H9 (cell line): ENCODE measurements around the gene SLAMF6. TPM values are rescaled to one million over a fixed set of nuclear protein-coding genes. Genes with fewer than 3 reads are reported as not detected.

Source experiments
- DNase-seq: peaks from one replicate; pipeline ENCODE4 v3.0.0-alpha.2; 2017
- H2AFZ ChIP-seq: one replicate; pipeline ENCODE4 v1.6.1; 2013; ENCODE audit warnings: mild to moderate bottlenecking, low read length, control low read depth, moderate library complexity
- H2AK5ac ChIP-seq: 2 replicates; pipeline ENCODE4 v1.6.1; 2013; ENCODE audit warnings: low read length, control low read depth, mixed read lengths; ENCODE audit not compliant: insufficient read length
- H2BK120ac ChIP-seq: one replicate; pipeline ENCODE4 v1.6.1; 2013; ENCODE audit warnings: low read depth, mild to moderate bottlenecking, low read length, control low read depth, inconsistent platforms; ENCODE audit not compliant: poor library complexity, severe bottlenecking
- H2BK12ac ChIP-seq: 2 replicates; pipeline ENCODE4 v1.6.1; 2013; ENCODE audit warnings: low read length, control low read depth, mixed read lengths, low read depth; ENCODE audit not compliant: insufficient read length
- H2BK15ac ChIP-seq: 2 replicates; pipeline ENCODE4 v1.6.1; 2013; ENCODE audit warnings: low read depth, low read length, control low read depth
- H2BK20ac ChIP-seq: one replicate; pipeline ENCODE4 v1.6.1; 2013; ENCODE audit warnings: low read depth, mild to moderate bottlenecking, low read length, control low read depth, inconsistent platforms; ENCODE audit not compliant: poor library complexity, severe bottlenecking
- H2BK5ac ChIP-seq: 2 replicates; pipeline ENCODE4 v1.6.1; 2013; ENCODE audit warnings: low read length, control low read depth, mixed read lengths; ENCODE audit not compliant: insufficient read length
- H3K14ac ChIP-seq: 2 replicates; pipeline ENCODE4 v1.6.1; 2013; ENCODE audit warnings: low read length, control low read depth; ENCODE audit not compliant: insufficient read depth
- H3K18ac ChIP-seq: 2 replicates; pipeline ENCODE4 v1.6.1; 2013; ENCODE audit warnings: low read depth, mild to moderate bottlenecking, mixed read lengths, low read length, control low read depth; ENCODE audit not compliant: insufficient read length
- H3K23ac ChIP-seq: 2 replicates; pipeline ENCODE4 v1.6.1; 2013; ENCODE audit warnings: low read length, control low read depth, mixed read lengths, low read depth; ENCODE audit not compliant: insufficient read length
- H3K23me2 ChIP-seq: 2 replicates; pipeline ENCODE4 v1.6.1; 2013; ENCODE audit warnings: low read depth, mild to moderate bottlenecking, mixed read lengths, low read length, control low read depth; ENCODE audit not compliant: insufficient read length, poor library complexity, severe bottlenecking
- H3K27ac ChIP-seq: 2 replicates; pipeline ENCODE4 v1.5.1; 2013; ENCODE audit warnings: low read length, control low read depth, mixed read lengths, low read depth; ENCODE audit not compliant: insufficient read length
- H3K27me3 ChIP-seq: 2 replicates; pipeline ENCODE4 v1.6.1; 2013; ENCODE audit warnings: low read length, control low read depth, inconsistent platforms; ENCODE audit not compliant: insufficient read depth
- H3K4ac ChIP-seq: 2 replicates; pipeline ENCODE4 v1.6.1; 2013; ENCODE audit warnings: low read depth, mild to moderate bottlenecking, control low read depth, inconsistent platforms, low read length, moderate library complexity
- H3K4me1 ChIP-seq: 2 replicates; pipeline ENCODE4 v1.6.1; 2013; ENCODE audit warnings: low read length, control low read depth, inconsistent platforms; ENCODE audit not compliant: insufficient read depth
- H3K4me2 ChIP-seq: 2 replicates; pipeline ENCODE4 v1.6.1; 2013; ENCODE audit warnings: low read length, control low read depth, mixed read lengths; ENCODE audit not compliant: insufficient read length, insufficient read depth
- H3K56ac ChIP-seq: 2 replicates; pipeline ENCODE4 v1.6.1; 2013; ENCODE audit warnings: low read depth, mild to moderate bottlenecking, mixed read lengths, low read length, control low read depth; ENCODE audit not compliant: insufficient read length
- H3K79me1 ChIP-seq: 2 replicates; pipeline ENCODE4 v1.6.1; 2013; ENCODE audit warnings: low read depth, mild to moderate bottlenecking, moderate library complexity, low read length, control low read depth, inconsistent platforms; ENCODE audit not compliant: insufficient read depth, poor library complexity, severe bottlenecking
- H3K79me2 ChIP-seq: 2 replicates; pipeline ENCODE4 v1.6.1; 2013; ENCODE audit warnings: low read length, control low read depth, inconsistent platforms; ENCODE audit not compliant: insufficient read depth
- H3K9ac ChIP-seq: 2 replicates; pipeline ENCODE4 v1.6.1; 2013; ENCODE audit warnings: low read length, control low read depth, mixed read lengths; ENCODE audit not compliant: insufficient read length; ENCODE audit errors: extremely low read depth
- H3K9me3 ChIP-seq: one replicate; pipeline ENCODE4 v1.6.1; 2013; ENCODE audit warnings: low read depth, low read length, inconsistent platforms; ENCODE audit not compliant: control insufficient read depth
- H3T11ph ChIP-seq: one replicate; pipeline ENCODE4 v1.6.1; 2013; ENCODE audit warnings: mild to moderate bottlenecking, low read length, control low read depth, inconsistent platforms
- H4K20me1 ChIP-seq: one replicate; pipeline ENCODE4 v1.6.1; 2013; ENCODE audit not compliant: control insufficient read depth, insufficient read length, insufficient read depth
- H4K5ac ChIP-seq: 2 replicates; pipeline ENCODE4 v1.6.1; 2013; ENCODE audit warnings: low read depth, mild to moderate bottlenecking, mixed read lengths, low read length, control low read depth; ENCODE audit not compliant: insufficient read length
- H4K8ac ChIP-seq: replicated peaks from 2 replicates; pipeline ENCODE4 v1.6.1; 2013; ENCODE audit warnings: low read length, control low read depth, mixed read lengths, low read depth; ENCODE audit not compliant: insufficient read length
- H4K91ac ChIP-seq: 2 replicates; pipeline ENCODE4 v1.6.1; 2013; ENCODE audit warnings: low read depth, mild to moderate bottlenecking, moderate library complexity, mixed read lengths, low read length, control low read depth; ENCODE audit not compliant: insufficient read length
- H3K27ac Mint-ChIP-seq, 3 experiments: 2 replicates in 2 of 3; 3 replicates in 1 of 3; pipeline ENCODE4 v1.8.0; 2020 to 2021; ENCODE audit warnings: mixed read lengths in 3 of 3, mild to moderate bottlenecking in 1 of 3, moderate library complexity in 1 of 3
- H3K27me3 Mint-ChIP-seq: 2 replicates; pipeline ENCODE4 v1.8.0; 2021; ENCODE audit warnings: low read depth, mild to moderate bottlenecking, moderate library complexity, mixed read lengths
- H3K36me3 Mint-ChIP-seq, 3 experiments: 2 replicates in 2 of 3; 3 replicates in 1 of 3; pipeline ENCODE4 v1.8.0; 2020 to 2021; ENCODE audit warnings: low read depth in 3 of 3, mixed read lengths in 3 of 3; ENCODE audit not compliant: insufficient read depth in 1 of 3
- H3K4me1 Mint-ChIP-seq, 2 experiments: 2 replicates each; pipeline ENCODE4 v1.8.0; 2020; ENCODE audit warnings: mixed read lengths in 2 of 2
- H3K4me3 Mint-ChIP-seq, 2 experiments: 2 replicates in 1 of 2; 3 replicates in 1 of 2; pipeline ENCODE4 v1.8.0; 2020 to 2021; ENCODE audit warnings: mild to moderate bottlenecking in 2 of 2, mixed read lengths in 2 of 2, moderate library complexity in 1 of 2
- H3K9me3 Mint-ChIP-seq, 2 experiments: 2 replicates in 1 of 2; 3 replicates in 1 of 2; pipeline ENCODE4 v1.8.0; 2020; ENCODE audit warnings: mild to moderate bottlenecking in 2 of 2, mixed read lengths in 2 of 2, moderate library complexity in 1 of 2
- CTCF ChIP-seq: fragments of 200-600 bp; sonication (generic); conservative IDR thresholded peaks from 3 replicates; pipeline ENCODE4 v1.8.0; 2021; ENCODE audit warnings: antibody characterized with exemption, mild to moderate bottlenecking
- WGBS: extraction: QIAGEN DNeasy Blood & Tissue Kit; methylation state at CpG from one replicate; pipeline ENCODE4 v1.1.7; 2013; ENCODE audit warnings: missing lambda C conversion rate, low lambda C conversion rate, mixed read lengths; ENCODE audit not compliant: insufficient read length; ENCODE audit errors: extremely low coverage; 5-methylcytosine and 5-hydroxymethylcytosine counted together
- total RNA-seq: library from RNA; stranded (reverse); gene quantifications from 2 replicates; pipeline ENCODE4 v1.2.1, GENCODE V29; 2021

SLAMF6 gene
- total RNA-seq, 1 experiment from 2014 or later, result not detected

- Histone ChIP-seq H3K56ac (no peak overlapping the region), H4K20me1 (no peaks in the 10 kb centered on the region), H3K79me2 (no peaks in the 10 kb centered on the region), H3K4ac (no peak overlapping the region), H2AK5ac (no peak overlapping the region), H2BK5ac (no peak overlapping the region), H3K18ac (no peak overlapping the region), H4K5ac (no peak overlapping the region), H3K14ac (no peak overlapping the region), H2AFZ (no peak overlapping the region), H3K4me1 (peaks cover 5% of the 10 kb centered on the region; the same call in 1 of the 2 replicates), H2BK20ac (no peak overlapping the region), H2BK120ac (no peak overlapping the region), H3K9me3 (no peaks in the 10 kb centered on the region), H4K8ac (no peak overlapping the region), H4K91ac (no peak overlapping the region), H2BK15ac (no peak overlapping the region), H3K79me1 (no peaks in the 10 kb centered on the region), H3K4me2 (no peak overlapping the region), H3K9ac (no peak overlapping the region), H2BK12ac (no peak overlapping the region), H3K23me2 (no peaks in the 10 kb centered on the region), H3T11ph (no peak overlapping the region), H3K27ac (no peak overlapping the region), H3K27me3 (no peaks in the 10 kb centered on the region), H3K23ac (no peak overlapping the region)
- Mint-ChIP-seq H3K27ac (no peak overlapping the region), H3K9me3 (peaks cover 15 to 16% of the 10 kb centered on the region in 2 experiments; a peak in 4 of 5 replicates), H3K4me1 (peaks cover 25 to 29% of the 10 kb centered on the region in 2 experiments), H3K4me3 (no peak overlapping the region), H3K36me3 (no peaks in the 10 kb centered on the region), H3K27me3 (peaks cover 2% of the 10 kb centered on the region; the same call in 1 of the 2 replicates)
- no peak for TF ChIP-seq CTCF
- no peak for DNase-seq
- WGBS, result no CpG with 5 or more reads among the region's 3 CpGs
Measured at GRCh38 chr1:160522136-160522535, 919 bp downstream of the SLAMF6 start.
